ENCODE data around the gene SPRN. TPM values are rescaled to one million over a fixed set of nuclear protein-coding genes. Genes with fewer than 3 reads are reported as not detected.

SPRN gene
- total RNA-seq, 2 donors from 2014 or later = 0.09 to 1.2 TPM

GRCh38 chr10:133467286-133467911, 43.0 kb upstream of the SPRN start:
- no peak for DNase-seq (ENCODE audit: low spot score)
- no peaks in the 10 kb centered on the region for H3K27me3 ChIP-seq (replicated peaks; ENCODE audit: insufficient read depth)
- H3K9me3 ChIP-seq = no peaks in the 10 kb centered on the region
- no peaks in the 10 kb centered on the region for H3K36me3 ChIP-seq
- no peak overlapping the region for H3K27ac ChIP-seq
- WGBS = 90% methylated on average over 14 of the region's 17 CpGs
- H3K4me1 ChIP-seq (replicated peaks) = no peaks in the 10 kb centered on the region
- H3K4me3 ChIP-seq = no peak overlapping the region
- intact Hi-C loops (cut with DNase I) = no loop called here
- TF ChIP-seq POLR2A (IDR thresholded peaks at IDR 0.05) (no peak), POLR2AphosphoS5 (IDR thresholded peaks at IDR 0.05) (no peak), CTCF (IDR thresholded peaks at IDR 0.05) (no peak)

- Histone ChIP-seq H3K27me3 (replicated peaks; ENCODE audit: insufficient read depth) (no peaks in the 10 kb centered on the region), H3K4me1 (replicated peaks) (no peaks in the 10 kb centered on the region), H3K27ac (no peak overlapping the region), H3K36me3 (no peaks in the 10 kb centered on the region), H3K9me3 (no peaks in the 10 kb centered on the region), H3K4me3 (no peak overlapping the region)
- intact Hi-C loops (cut with DNase I) = no loop called here
- no peak for DNase-seq (ENCODE audit: low spot score)
- 93% methylated on average over 7 of the region's 7 CpGs for WGBS
- TF ChIP-seq POLR2AphosphoS5 (IDR thresholded peaks at IDR 0.05) = no peak
Observed at GRCh38 chr10:133466683-133467275, 42.4 kb upstream of the SPRN start.

GRCh38 chr10:133465950-133466474, 41.6 kb upstream of the SPRN start:
- no peaks in the 10 kb centered on the region for H3K36me3 ChIP-seq
- intact Hi-C loops (cut with DNase I) = no loop called here
- WGBS = 92% methylated on average over 7 of the region's 7 CpGs
- no peak overlapping the region for H3K27ac ChIP-seq
- no peak overlapping the region for H3K4me3 ChIP-seq
- no peaks in the 10 kb centered on the region for H3K4me1 ChIP-seq (replicated peaks)
- no peak for DNase-seq (ENCODE audit: low spot score)
- TF ChIP-seq CTCF (IDR thresholded peaks at IDR 0.05) (no peak), POLR2A (IDR thresholded peaks at IDR 0.05) (no peak), POLR2AphosphoS5 (IDR thresholded peaks at IDR 0.05) (no peak)
- H3K9me3 ChIP-seq = no peaks in the 10 kb centered on the region
- no peaks in the 10 kb centered on the region for H3K27me3 ChIP-seq (replicated peaks; ENCODE audit: insufficient read depth)

GRCh38 chr10:133465191-133465949, 40.9 kb upstream of the SPRN start:
- no peak overlapping the region for H3K4me3 ChIP-seq
- TF ChIP-seq POLR2AphosphoS5 (IDR thresholded peaks at IDR 0.05) (no peak), CTCF (IDR thresholded peaks at IDR 0.05) (no peak), POLR2A (IDR thresholded peaks at IDR 0.05) (no peak)
- no peak overlapping the region for H3K27ac ChIP-seq
- WGBS = 34% methylated on average over 44 of the region's 55 CpGs
- no peaks in the 10 kb centered on the region for H3K36me3 ChIP-seq
- no peaks in the 10 kb centered on the region for H3K4me1 ChIP-seq (replicated peaks)
- DNase-seq (ENCODE audit: low spot score) = no peak
- H3K27me3 ChIP-seq (replicated peaks; ENCODE audit: insufficient read depth) = no peaks in the 10 kb centered on the region
- no peaks in the 10 kb centered on the region for H3K9me3 ChIP-seq
- intact Hi-C loops (cut with DNase I) = no loop called here

- H3K36me3 ChIP-seq = no peaks in the 10 kb centered on the region
- 98% methylated on average over 12 of the region's 12 CpGs for WGBS
- intact Hi-C loops (cut with DNase I) = no loop called here
Observed at GRCh38 chr10:133464582-133465031, 40.2 kb upstream of the SPRN start.

More at GRCh38 chr10:133464582-133465031, 40.2 kb upstream of the SPRN start:
- no peak for DNase-seq (ENCODE audit: low spot score)
- TF ChIP-seq POLR2A (IDR thresholded peaks at IDR 0.05) = no peak
- TF ChIP-seq POLR2AphosphoS5 (IDR thresholded peaks at IDR 0.05) = no peak
- TF ChIP-seq CTCF (IDR thresholded peaks at IDR 0.05) = no peak
- Histone ChIP-seq H3K27me3 (replicated peaks; ENCODE audit: insufficient read depth) (no peaks in the 10 kb centered on the region), H3K27ac (no peak overlapping the region), H3K9me3 (no peaks in the 10 kb centered on the region), H3K4me1 (replicated peaks) (no peaks in the 10 kb centered on the region), H3K4me3 (no peak overlapping the region)
